ENCODE measurements around the gene CHST8. TPM values are rescaled to one million over a fixed set of nuclear protein-coding genes. Genes with fewer than 3 reads are reported as not detected.

The CHST8 gene
- total and polyA plus RNA-seq, 2 of the 13 experiments (the other 11 are each of a cell fraction or from before 2014, with no cell fraction given) = not detected

- intact Hi-C loops (cut with micrococcal nuclease; ENCODE audit: unreplicated experiment) = no loop called here
- CTCF ChIA-PET (ENCODE audit: low intra/inter-chr PET ratio, low total read pairs) = no interaction called here
- POLR2A ChIA-PET = no interaction called here
Measured at GRCh38 chr19:33814181-33815165, 192.7 kb downstream of the CHST8 start.

More at GRCh38 chr19:33814181-33815165, 192.7 kb downstream of the CHST8 start:
- no peak overlapping the region for H3K27ac ChIP-seq (ENCODE audit: extremely low read length, insufficient read depth, low read length)
- in situ Hi-C loops (cut with HindIII; ENCODE audit: extremely low pct_ligation_motif_present, low pct_unique_long_range_greater_than_20kb) = no loop called here
- H3K9ac ChIP-seq (ENCODE audit: insufficient read depth, low read depth, low read length) = no peak overlapping the region
- 94% methylated on average over 20 of the region's 21 CpGs for WGBS (ENCODE audit: low lambda C conversion rate)
- peaks cover 6% of the 10 kb centered on the region for H3K4me1 ChIP-seq (ENCODE audit: insufficient read depth, low read length)
- no peak overlapping the region for H3K4me3 ChIP-seq (replicated peaks in 1 of 3; ENCODE audit: insufficient read depth in 1 of 3, low read depth in 2 of 3, low read length in 3 of 3)
- TF ChIP-seq NCOA5 (CRISPR knock-in tag; IDR thresholded peaks at IDR 0.05) = no peak
- no peak for TF ChIP-seq NONO (IDR thresholded peaks at IDR 0.05)
- no peak for TF ChIP-seq NONO (CRISPR knock-in tag; conservative IDR thresholded peaks at IDR 0.05)
- no peak for TF ChIP-seq ZFP82 (CRISPR knock-in tag; IDR thresholded peaks at IDR 0.05; ENCODE audit: borderline replicate concordance)
- no peak for TF ChIP-seq ZSCAN12 (CRISPR knock-in tag; IDR thresholded peaks at IDR 0.05)
- no peak for TF ChIP-seq SMC3 (IDR thresholded peaks at IDR 0.05; ENCODE audit: low read length)
- TF ChIP-seq TBL1XR1 (IDR thresholded peaks at IDR 0.05; ENCODE audit: borderline replicate concordance, low read length, partially characterized antibody) = no peak
- no peak for TF ChIP-seq ZNF598 (CRISPR knock-in tag; IDR thresholded peaks at IDR 0.05; ENCODE audit: borderline replicate concordance)
- no peak for TF ChIP-seq ZNF646 (CRISPR knock-in tag; IDR thresholded peaks at IDR 0.05)
- no peak for TF ChIP-seq CCDC6 (CRISPR knock-in tag; IDR thresholded peaks at IDR 0.05)
- TF ChIP-seq DPF2 (CRISPR knock-in tag; IDR thresholded peaks at IDR 0.05; ENCODE audit: borderline replicate concordance, low read depth) = no peak
- TF ChIP-seq ZNF556 (CRISPR knock-in tag; IDR thresholded peaks at IDR 0.05; ENCODE audit: borderline replicate concordance) = no peak
- TF ChIP-seq NRL (CRISPR knock-in tag; IDR thresholded peaks at IDR 0.05; ENCODE audit: borderline replicate concordance) = no peak
- no peak for TF ChIP-seq TFDP1 (CRISPR knock-in tag; IDR thresholded peaks at IDR 0.05; ENCODE audit: borderline replicate concordance)
- H3K36me3 ChIP-seq (replicated peaks in 1 of 2; ENCODE audit: control insufficient read depth in 1 of 2, insufficient read depth in 2 of 2, low read length in 2 of 2) = peaks cover 6 to 14% of the 10 kb centered on the region in 2 experiments; a peak in 4 of 5 replicates
- H3K9me3 ChIP-seq (ENCODE audit: low read length) = no peaks in the 10 kb centered on the region
- no peak overlapping the region for H2AFZ ChIP-seq (ENCODE audit: low read length)
- FAIRE-seq = no peak
- no peak for DNase-seq (ENCODE audit: low spot score)
- BruUV-seq (replicated peaks) = no TSS peak
- H3K4me2 ChIP-seq (ENCODE audit: low read depth, low read length) = no peak overlapping the region
- H4K20me1 ChIP-seq (ENCODE audit: insufficient read depth, low read length) = no peaks in the 10 kb centered on the region
- no peak for ATAC-seq
- peaks cover 0 to 1% of the 10 kb centered on the region in 2 experiments; a peak in 2 of 5 replicates for H3K27me3 ChIP-seq (ENCODE audit: control insufficient read depth in 1 of 2, insufficient read depth in 2 of 2, low read length in 2 of 2)
- H3K79me2 ChIP-seq (ENCODE audit: insufficient read depth, low read length) = no peaks in the 10 kb centered on the region

Measured in HepG2 (cell line).